ENCODE measurements around the gene PKP3.
"Not testable (repeated sequence)": the region's sequence is repeated elsewhere in the genome, so short reads cannot be mapped to it uniquely, and the experiment has no call there.

PKP3 gene

DNA sequence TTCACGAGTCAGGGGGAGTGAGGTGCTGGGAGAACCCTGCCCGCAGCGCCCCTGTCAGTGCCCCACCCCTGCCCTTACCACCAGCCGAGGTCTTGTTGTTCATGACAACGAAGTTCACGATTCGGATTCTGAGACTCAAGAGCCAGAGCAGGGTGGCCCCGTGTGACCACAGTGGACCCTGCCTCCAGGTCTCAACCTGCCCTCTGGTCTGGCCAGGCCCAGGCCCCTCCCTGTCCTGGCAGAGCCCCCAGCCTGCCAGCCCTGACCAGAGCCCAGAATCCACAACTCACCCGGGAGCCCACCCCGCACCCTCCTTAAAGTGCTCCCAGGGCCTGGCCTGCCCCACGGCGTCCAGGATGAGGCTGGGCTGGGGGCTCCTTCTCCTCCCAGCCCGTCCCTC is 37.9 kb downstream of the PKP3 start:
- no peak for DNase-seq

DNA sequence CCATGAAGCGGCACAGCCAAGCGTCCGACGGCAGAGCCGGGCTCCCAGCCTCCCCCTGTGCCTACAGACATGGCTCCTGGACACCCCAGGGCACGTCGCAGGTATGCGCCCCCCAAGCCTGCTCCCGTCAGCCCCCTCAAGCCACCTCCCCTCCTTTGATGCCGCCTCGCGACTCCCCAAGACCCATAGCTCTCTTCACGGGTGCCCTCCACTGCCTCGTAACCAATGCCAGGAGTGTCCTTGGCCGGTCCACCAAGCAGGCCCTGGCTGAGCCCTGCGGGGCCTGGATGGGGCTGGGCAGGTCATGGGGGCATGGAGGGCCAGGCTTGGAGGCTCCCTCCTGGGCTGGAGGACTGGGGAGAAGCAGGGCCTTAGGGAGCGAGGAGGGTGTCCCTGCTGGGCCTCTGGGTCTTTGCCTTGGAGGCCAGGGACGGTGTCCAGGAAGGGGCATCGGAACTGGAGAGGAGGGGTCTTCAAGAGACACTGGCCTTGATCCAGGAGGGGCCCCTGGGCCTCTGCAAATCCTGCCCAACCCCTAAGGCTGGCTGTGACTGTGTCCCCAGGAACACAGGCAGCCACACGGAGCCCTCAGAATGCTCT is 38.6 kb downstream of the PKP3 start:
- DNase-seq = no peak

DNA sequence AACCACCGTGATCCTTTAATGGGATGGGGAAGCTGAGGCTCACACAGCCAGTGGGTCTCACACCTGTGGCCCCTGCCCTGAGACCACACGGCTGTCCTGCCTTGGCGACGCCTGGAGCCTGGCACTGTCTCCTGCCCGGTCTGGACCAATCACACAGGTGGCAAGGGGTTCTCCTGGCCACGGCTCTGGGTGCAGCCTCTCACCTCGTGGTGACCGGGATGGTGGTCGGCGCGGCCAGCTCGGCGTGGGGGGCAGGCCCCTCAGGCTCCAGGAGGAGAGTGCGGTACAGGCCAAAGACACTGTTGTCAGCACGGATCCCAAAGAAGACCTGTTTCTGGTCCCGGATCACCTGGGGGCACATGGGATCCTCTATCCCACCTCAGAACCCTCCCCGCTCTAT is 39.1 kb downstream of the PKP3 start:
- no peak for DNase-seq

- no peak for DNase-seq
Measured at GRCh38 chr11:433641-434040, 39.6 kb downstream of the PKP3 start.

DNA sequence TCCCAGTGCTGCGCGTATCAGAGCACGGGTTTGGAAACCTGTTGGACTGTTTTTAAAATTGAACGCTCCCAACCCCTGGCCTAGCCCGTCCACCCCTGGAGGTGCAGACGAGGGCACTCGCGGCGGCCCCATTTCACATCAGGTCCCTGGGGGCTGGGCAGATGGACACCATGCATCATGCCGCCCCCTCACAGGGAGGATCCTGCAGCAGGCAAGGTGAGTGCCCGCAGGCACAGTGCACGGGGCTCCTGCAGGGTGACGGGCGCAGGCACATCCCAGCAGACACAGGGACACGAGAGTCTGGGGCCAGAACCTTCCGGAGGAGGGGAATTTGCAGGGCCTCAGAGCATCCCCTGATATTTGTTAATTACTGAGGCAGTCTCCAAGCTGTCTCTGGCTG is 40.5 kb downstream of the PKP3 start:
- DNase-seq = no peak

- not testable (repeated sequence) for DNase-seq
Measured at GRCh38 chr11:434999-435740, 41.2 kb downstream of the PKP3 start.

GRCh38 chr11:437228-437870 is 43.3 kb downstream of the PKP3 start:
- no peak for DNase-seq

DNA sequence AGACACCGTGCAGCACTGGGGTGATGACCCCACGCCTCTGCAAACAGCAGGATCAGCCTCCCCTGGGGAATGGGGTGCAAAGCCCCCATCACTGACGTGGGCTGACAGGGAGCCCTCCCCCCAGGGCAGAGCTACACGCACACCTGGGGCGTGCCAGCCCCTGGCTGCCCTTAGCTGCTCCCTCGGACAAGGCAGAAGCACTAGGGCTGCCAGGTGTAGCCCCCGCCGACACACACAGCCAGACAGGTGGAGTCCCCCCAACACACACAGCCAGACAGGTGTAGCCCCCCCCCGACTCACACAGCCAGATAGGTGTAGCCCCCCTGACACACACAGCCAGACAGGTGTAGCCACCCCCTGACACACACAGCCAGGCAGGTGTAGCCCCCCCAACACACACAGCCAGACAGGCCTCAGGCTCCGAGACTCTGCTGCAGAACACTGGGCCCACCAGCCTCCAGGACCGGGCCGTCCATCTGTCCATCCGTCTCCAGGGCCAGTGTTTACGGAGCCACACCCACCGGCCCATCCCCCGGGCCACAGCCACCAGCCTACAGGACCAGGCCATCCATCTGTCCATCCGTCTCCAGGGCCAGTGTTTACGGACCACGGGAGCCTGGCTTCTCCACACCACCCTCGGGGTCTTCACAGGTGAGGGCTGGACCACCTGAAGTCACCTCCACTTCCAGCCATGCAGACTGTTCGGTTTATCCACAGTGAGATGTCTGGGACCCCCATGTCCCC is 44.3 kb downstream of the PKP3 start:
- DNase-seq = no peak

GRCh38 chr11:439315-440064 is 45.5 kb downstream of the PKP3 start:
- DNase-seq = no peak

- no peak for DNase-seq
Measured at GRCh38 chr11:440065-441042, 46.3 kb downstream of the PKP3 start.

GRCh38 chr11:441043-441417 is 47.0 kb downstream of the PKP3 start:
- no peak for DNase-seq

- DNase-seq = peak; percentile 74
Measured at GRCh38 chr11:441418-442274, 47.6 kb downstream of the PKP3 start, which contains the start of gene ANO9. ANO9 (minus strand) TSS chr11:442011; CDS start chr11:441926, 85 bp downstream.

GRCh38 chr11:442611-443081 is 48.6 kb downstream of the PKP3 start:
- no peak for DNase-seq

- DNase-seq = no peak
Measured at GRCh38 chr11:443542-444199, 49.7 kb downstream of the PKP3 start.

DNA sequence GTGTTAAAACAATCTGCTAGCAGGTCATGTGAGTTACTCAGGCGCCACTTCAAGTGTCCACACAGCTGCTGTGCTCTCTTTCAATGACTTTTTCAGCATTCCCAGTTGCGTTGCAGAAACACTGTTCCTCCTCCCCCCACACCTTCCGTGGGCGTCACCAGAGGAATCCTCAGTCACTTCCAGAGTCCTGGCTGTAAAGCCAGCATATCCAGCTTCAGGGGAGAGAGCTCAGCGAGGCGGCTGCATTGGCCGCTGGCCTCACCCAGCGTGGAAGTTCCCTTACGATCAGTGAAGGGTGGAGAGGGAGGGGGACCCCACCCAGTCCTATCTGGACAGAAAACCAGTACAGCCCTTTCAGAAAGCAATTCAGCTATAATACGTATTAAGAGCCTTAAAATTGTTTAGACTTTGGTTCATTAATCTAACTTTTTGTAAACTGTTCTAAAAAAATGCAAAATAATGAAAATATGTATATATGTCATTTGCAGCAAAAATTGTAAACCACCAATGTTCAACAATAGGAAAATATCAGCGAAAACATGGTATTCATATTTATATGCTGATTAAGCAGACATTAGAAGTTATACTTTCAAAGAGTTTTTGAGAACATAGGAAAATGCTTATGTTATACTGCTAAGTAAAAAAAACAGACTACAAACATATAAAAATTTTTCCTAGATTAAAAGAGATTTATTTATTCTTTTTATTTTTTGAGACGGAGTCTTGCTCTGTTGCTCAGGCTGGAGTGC is 50.6 kb downstream of the PKP3 start:
- no peak for DNase-seq

DNA sequence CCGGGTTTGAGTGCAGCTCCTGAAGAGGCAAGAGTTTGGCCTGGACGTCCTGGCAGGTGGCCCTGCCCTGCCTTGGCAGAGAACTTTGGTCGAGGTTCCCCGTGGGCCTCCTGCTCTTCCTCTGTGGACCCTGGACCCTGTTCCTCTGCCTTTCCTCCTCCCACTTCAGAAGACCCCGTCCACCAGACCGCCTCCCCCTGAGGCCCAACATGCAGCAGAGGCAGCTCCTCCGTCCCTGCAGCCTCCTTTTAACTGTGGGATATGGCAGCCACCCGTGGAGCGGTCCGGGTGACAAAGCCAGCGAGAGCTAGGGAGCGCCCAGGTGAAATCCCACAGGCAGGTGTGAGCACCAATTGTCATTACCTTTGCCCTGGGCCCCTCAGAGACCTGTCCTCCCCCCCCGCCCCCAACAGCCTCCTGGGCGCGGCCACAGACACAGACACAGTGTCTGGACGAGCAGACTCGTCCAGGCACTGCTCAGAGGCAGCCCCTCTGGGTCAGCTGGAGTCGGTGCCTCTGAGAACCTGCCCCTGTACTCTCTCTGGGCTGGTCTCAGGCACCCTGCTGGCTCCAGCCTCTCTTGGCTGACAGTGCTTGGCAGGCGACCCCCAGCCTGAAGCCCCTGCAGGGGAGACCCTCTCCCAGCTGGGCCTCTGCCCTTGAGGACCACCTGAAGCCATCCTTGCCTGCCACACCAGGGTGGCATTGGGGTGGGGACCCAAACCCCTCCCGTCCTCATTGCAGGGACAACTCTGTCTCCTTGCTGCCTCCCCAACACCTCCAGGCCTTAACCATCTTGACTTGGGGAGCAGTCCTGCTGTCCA is 52.0 kb downstream of the PKP3 start:
- no peak for DNase-seq

DNA sequence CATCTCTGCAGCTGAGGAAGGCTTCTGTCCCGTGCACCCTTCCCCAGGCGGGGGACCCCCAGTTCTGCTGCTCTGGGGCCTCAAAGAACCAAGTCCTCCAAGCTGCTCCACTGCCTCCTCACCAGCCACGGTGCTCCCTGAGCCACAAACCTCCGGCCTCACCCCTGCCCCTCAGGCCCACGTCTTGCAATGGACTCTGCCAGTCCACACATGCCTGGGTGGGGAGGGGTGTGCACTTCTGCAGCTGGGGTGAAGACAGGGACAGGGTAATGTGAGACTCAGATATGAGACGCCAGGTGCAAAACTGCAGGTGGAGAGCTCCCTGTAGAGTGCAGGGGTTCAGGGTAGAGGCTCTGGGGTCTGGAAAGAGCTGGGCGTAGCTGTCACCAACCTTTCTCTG is 52.9 kb downstream of the PKP3 start:
- no peak for DNase-seq

Data from CD4-positive, alpha-beta T cell treated with Interleukin-12 subunit alpha and Interleukin-12 subunit beta, for 1 hour (primary cell).